Type B pancreatic cell (in vitro differentiated cells): ENCODE measurements around the gene ABHD14A. TPM values are rescaled to one million over a fixed set of nuclear protein-coding genes. Genes with fewer than 3 reads are reported as not detected.
"Not testable (repeated sequence)": the region's sequence is repeated elsewhere in the genome, so short reads cannot be mapped to it uniquely, and the experiment has no call there.

ENCODE experiments used
- DNase-seq: peaks from one replicate; pipeline ENCODE4 v3.0.0; 2021; ENCODE audit warnings: mixed read lengths; ENCODE audit not compliant: unreplicated experiment; ENCODE audit errors: extremely low spot score
- H3K27ac Mint-ChIP-seq: 2 replicates; pipeline ENCODE4 v1.8.0; 2021; ENCODE audit warnings: mild to moderate bottlenecking, mixed read lengths
- H3K27me3 Mint-ChIP-seq: 2 replicates; pipeline ENCODE4 v1.8.0; 2021; ENCODE audit warnings: mixed read lengths
- H3K36me3 Mint-ChIP-seq: 2 replicates; pipeline ENCODE4 v1.8.0; 2021; ENCODE audit warnings: mixed read lengths
- H3K4me1 Mint-ChIP-seq: one replicate; pipeline ENCODE4 v1.8.0; 2021; ENCODE audit warnings: mixed read lengths; ENCODE audit not compliant: unreplicated experiment
- H3K4me3 Mint-ChIP-seq: 2 replicates; pipeline ENCODE4 v1.8.0; 2021; ENCODE audit warnings: mild to moderate bottlenecking, mixed read lengths
- H3K9me3 Mint-ChIP-seq: 2 replicates; pipeline ENCODE4 v1.8.0; 2021; ENCODE audit warnings: mixed read lengths
- long read RNA-seq: library from polyadenylated mRNA; unstranded; transcript quantifications from one replicate; pipeline ENCODE4 v2.0.0, GENCODE V29; 2020
- total RNA-seq: library from RNA; stranded (reverse); gene quantifications from 2 replicates; pipeline ENCODE4 v1.2.1, GENCODE V29; 2021; ENCODE audit warnings: low replicate concordance
- TF ChIP-seq, protein P1 (sequence below): fragments of 200-600 bp; sonication (generic); conservative IDR thresholded peaks from 2 replicates; pipeline ENCODE4 v1.5.0; 2021; ENCODE audit warnings: antibody characterized with exemption, mild to moderate bottlenecking

ABHD14A gene
- 12.2 and 16.6 TPM in 2 replicates for total RNA-seq
- long read RNA-seq, transcript ABHD14A-201 (5 exons, 1,062 nt), result major isoform, 9 of 10 reads
- long read RNA-seq, partial matches to known transcripts, result 0 of 10 reads
- long read RNA-seq, other reads (novel, unspliced or antisense), result 1 of 10 reads

DNA sequence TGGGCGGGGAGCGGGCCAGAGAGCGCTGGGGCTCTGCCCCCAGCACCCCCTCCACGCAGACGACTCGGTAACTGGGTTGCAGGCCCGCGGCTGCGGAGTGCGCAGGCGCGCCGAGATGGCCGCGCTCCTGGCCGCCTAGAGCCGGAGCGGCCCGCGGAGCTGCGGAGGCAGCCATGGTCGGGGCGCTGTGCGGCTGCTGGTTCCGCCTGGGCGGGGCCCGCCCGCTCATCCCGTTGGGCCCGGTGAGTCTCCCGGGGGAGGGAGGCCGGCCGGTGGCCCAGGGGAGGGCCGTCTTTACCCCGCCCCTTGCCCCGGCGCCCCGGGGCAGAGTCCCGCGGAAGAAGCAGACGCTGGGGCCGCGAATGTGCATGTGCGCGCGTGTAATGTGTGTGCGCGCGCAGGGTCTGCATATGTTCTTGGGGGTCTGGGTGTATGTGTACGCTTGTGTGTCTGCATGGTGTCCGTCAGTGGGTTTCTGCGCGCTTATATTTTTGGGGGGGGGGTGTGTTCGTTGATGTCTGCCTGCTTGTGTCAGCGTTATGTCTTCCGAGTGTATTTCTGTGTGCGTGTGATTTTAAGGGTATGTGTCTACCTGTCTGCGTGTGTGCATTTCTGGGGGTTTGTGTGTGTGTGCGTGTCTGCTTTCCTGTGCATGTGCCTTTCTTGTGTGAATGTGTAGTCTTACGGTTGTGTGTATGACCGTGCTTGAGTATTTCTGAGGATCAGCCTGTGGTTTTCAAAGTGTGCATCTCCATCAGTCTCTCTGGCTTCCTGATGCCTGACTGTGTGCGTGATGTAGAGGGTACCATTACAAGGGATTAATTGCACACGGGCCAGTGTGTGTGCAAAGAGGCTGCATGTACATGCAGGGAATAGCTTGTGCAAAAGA lies at the start of gene ABHD14A:
ABHD14A (plus strand) TSS at position 102 of the 889 bp plus-strand sequence; CDS start at position 174, 72 bp downstream.
- no peaks in the 10 kb centered on the region for H3K9me3 Mint-ChIP-seq
- H3K4me3 Mint-ChIP-seq, result peak within 1 kb of the TSS; percentile 95
- TF ChIP-seq, protein P1, sequence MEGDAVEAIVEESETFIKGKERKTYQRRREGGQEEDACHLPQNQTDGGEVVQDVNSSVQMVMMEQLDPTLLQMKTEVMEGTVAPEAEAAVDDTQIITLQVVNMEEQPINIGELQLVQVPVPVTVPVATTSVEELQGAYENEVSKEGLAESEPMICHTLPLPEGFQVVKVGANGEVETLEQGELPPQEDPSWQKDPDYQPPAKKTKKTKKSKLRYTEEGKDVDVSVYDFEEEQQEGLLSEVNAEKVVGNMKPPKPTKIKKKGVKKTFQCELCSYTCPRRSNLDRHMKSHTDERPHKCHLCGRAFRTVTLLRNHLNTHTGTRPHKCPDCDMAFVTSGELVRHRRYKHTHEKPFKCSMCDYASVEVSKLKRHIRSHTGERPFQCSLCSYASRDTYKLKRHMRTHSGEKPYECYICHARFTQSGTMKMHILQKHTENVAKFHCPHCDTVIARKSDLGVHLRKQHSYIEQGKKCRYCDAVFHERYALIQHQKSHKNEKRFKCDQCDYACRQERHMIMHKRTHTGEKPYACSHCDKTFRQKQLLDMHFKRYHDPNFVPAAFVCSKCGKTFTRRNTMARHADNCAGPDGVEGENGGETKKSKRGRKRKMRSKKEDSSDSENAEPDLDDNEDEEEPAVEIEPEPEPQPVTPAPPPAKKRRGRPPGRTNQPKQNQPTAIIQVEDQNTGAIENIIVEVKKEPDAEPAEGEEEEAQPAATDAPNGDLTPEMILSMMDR, result no peak
- H3K4me1 Mint-ChIP-seq, result peaks cover 15% of the 10 kb centered on the region
- no peaks in the 10 kb centered on the region for H3K36me3 Mint-ChIP-seq
- no peaks in the 10 kb centered on the region for H3K27me3 Mint-ChIP-seq
- H3K27ac Mint-ChIP-seq, result peak within 1 kb of the TSS; percentile 83
- no peak for DNase-seq

DNA sequence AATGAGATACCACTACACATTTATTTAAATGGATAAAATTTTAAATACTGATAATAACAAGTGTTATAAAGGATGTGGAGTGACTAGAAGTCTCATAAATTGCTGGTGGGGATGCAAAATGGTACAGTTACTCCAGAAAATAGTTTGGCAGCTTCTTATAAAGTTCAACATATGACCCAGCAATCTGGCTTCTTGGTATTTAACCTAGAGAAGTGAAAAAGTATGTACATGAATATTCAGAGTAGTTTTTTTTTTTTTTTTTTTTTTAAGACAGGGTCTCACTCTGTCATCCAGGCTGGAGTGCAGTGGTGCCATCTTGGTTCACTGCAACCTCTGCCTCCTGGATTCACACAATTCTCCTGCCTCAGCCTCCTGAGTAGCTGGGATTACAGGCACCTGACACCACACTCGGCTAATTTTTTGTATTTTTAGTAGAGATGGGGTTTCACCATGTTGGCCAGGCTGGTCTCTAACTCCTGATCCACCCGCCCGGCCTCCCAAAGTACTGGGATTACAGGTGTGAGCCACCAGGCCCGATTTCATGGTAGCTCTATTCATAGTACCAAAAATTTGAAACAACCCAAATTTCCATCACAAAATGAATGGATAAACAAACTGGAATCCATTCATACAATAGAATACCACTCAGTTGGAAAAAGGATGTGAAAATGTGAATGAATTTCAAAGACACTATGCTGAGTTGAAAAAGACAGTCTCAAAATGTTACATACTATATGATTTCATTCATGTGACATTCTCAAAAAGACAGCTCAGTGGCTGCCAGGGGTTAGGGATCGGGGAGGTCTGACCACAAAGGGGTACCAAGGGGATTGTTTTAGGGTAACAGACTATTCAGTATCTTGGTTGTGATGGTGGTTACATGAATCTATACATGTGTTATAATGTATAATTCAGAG lies 47.5 kb upstream of the ABHD14A start:
- Mint-ChIP-seq H3K4me1 (no peaks in the 10 kb centered on the region), H3K27ac (no peak overlapping the region), H3K9me3 (no peaks in the 10 kb centered on the region), H3K27me3 (no peaks in the 10 kb centered on the region), H3K4me3 (no peak overlapping the region), H3K36me3 (peaks cover 4% of the 10 kb centered on the region)
- no peak for DNase-seq
- TF ChIP-seq, protein P1, result no peak

DNA sequence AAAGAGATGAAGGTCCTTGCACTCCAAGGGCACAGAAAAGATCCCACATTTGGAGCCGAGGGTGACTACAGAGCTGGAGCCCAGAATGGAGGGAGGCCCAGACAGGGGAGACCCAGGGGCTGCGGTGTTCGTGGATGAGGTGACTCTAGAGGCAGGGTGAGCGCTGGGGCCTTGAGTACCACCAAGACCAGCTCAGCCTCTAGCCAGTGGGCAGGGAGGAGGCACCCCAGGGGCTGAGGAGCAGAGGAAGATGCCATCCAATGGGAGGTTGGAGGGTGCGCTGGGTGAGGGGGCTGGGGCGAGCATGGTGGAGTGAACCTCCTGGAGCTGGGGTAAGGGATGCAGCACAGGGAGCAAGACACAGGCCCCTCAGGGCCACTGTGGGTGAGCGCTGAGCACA lies 46.4 kb upstream of the ABHD14A start:
- no peaks in the 10 kb centered on the region for H3K27me3 Mint-ChIP-seq
- TF ChIP-seq, protein P1, result no peak
- H3K9me3 Mint-ChIP-seq, result no peaks in the 10 kb centered on the region
- peak; percentile 63 for DNase-seq
- peaks cover 4% of the 10 kb centered on the region for H3K36me3 Mint-ChIP-seq
- H3K27ac Mint-ChIP-seq, result no peak overlapping the region
- H3K4me1 Mint-ChIP-seq, result no peaks in the 10 kb centered on the region
- H3K4me3 Mint-ChIP-seq, result no peak overlapping the region

DNA sequence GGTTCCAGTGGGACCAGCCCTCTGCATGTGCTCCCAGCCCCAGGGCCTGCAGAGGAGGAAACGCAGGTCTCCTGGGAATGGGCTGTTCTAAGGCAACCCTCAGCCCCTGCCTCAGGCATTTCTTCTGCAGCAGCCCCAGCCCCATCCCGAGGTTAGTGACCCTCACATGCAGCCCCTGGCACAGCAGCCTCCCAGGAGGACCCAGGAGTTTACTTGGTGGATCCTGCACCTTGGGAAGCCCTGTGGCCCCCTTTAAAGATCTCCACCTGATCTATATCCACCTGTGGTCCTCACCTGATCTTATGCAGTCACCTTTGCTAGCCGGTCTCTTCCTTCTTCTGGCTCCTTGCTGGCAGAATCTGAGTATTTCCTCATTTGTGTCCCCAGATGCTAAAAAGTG lies 45.9 kb upstream of the ABHD14A start:
- H3K36me3 Mint-ChIP-seq, H3K27me3 Mint-ChIP-seq, H3K4me1 Mint-ChIP-seq, H3K4me3 Mint-ChIP-seq, H3K27ac Mint-ChIP-seq, H3K9me3 Mint-ChIP-seq: not testable (repeated sequence)
- DNase-seq, result peak; percentile 37

DNA sequence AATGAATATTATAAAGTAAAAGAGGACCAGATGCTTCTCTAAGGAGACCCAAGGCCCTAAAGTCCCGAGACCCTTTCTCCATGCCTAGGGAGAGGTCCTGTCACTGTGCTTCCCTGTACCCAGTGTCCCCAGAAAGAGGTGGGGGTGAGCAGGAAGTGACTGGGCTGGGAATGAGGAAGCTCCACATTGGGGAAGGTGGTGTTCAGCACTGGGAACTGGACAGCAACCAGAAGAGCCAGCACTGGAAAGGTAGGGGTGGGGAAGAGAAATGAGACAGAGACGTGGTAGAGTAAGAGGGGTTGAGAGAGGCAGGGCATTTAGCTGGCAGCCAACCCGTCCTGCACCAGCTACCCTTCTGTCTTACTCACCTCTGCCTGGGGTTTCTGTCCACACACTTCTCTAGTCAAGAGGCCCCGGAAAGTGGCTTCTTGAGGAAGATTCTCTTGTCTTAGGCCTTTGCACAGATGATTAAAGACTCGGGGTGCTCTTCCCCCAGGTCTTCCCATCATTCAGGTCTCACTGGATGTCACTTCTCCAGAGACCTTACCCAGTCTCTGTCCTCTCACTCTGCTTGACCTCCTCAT lies 45.4 kb upstream of the ABHD14A start:
- TF ChIP-seq, protein P1, result no peak
- Mint-ChIP-seq H3K4me3 (no peak overlapping the region), H3K9me3 (no peaks in the 10 kb centered on the region), H3K36me3 (peaks cover 4% of the 10 kb centered on the region), H3K27me3 (no peaks in the 10 kb centered on the region), H3K27ac (no peak overlapping the region), H3K4me1 (no peaks in the 10 kb centered on the region)
- DNase-seq, result peak; percentile 53
